ENCODE results near the gene JADE1.

JADE1 gene

GRCh38 chr4:128820671-128821070 is 11.2 kb downstream of the JADE1 start:
- H3K4me3 ChIP-seq, result no peak overlapping the region
- DNase-seq (ENCODE audit: low spot score), result no peak
- no peak for TF ChIP-seq CTCF (IDR thresholded peaks at IDR 0.05)
- no peak overlapping the region for H3K27ac ChIP-seq

- Histone ChIP-seq H3K4me3 (no peak overlapping the region), H3K27ac (no peak overlapping the region)
- no peak for DNase-seq (ENCODE audit: low spot score)
- TF ChIP-seq CTCF (IDR thresholded peaks at IDR 0.05), result no peak
These were observed 11.7 kb downstream of the JADE1 start for GRCh38 chr4:128821151-128821550.

- Histone ChIP-seq H3K4me3 (no peak overlapping the region), H3K27ac (peak overlapping the region in 1 of 2 donors; percentile 6)
- TF ChIP-seq CTCF (IDR thresholded peaks at IDR 0.05), result no peak
- DNase-seq (ENCODE audit: low spot score), result no peak
These were observed 13.6 kb downstream of the JADE1 start for GRCh38 chr4:128823025-128823661.

- no peak for TF ChIP-seq CTCF (IDR thresholded peaks at IDR 0.05)
- DNase-seq (ENCODE audit: low spot score), result no peak
- Histone ChIP-seq H3K27ac (no peak overlapping the region), H3K4me3 (no peak overlapping the region)
These were observed 15.7 kb downstream of the JADE1 start for GRCh38 chr4:128825226-128825625.

GRCh38 chr4:128827296-128827695 is 17.8 kb downstream of the JADE1 start:
- H3K27ac ChIP-seq, result no peak overlapping the region
- H3K4me3 ChIP-seq, result no peak overlapping the region
- DNase-seq (ENCODE audit: low spot score), result no peak
- TF ChIP-seq CTCF (IDR thresholded peaks at IDR 0.05), result no peak

GRCh38 chr4:128830906-128831503 is 21.5 kb downstream of the JADE1 start:
- Histone ChIP-seq H3K27ac (peak overlapping the region; percentile 4 to 35), H3K4me3 (peak overlapping the region; percentile 45)
- TF ChIP-seq CTCF (IDR thresholded peaks at IDR 0.05), result no peak
- DNase-seq (ENCODE audit: low spot score), result no peak

Measured in coronary artery (tissue), 2 donors.